ENCODE measurements around the gene CEP164.

- no peak for TF ChIP-seq CTCF (conservative IDR thresholded peaks at IDR 0.05)
- no peak for TF ChIP-seq EZH2 (IDR thresholded peaks at IDR 0.05; ENCODE audit: low read depth)
Observed at GRCh38 chr11:117289795-117290194, 37.9 kb upstream of the CEP164 start.
